IgD-negative memory B cell (primary cell): ENCODE data around the gene PIMREG. TPM values are rescaled to one million over a fixed set of nuclear protein-coding genes. Genes with fewer than 3 reads are reported as not detected.

Source experiments
- polyA plus RNA-seq: library from polyadenylated mRNA; unstranded; fragments of 300-500 nt; fragmentation: Illumina TruSeq; gene quantifications from one replicate; pipeline ENCODE4 v1.2.3, GENCODE V29; 2021

PIMREG gene
- polyA plus RNA-seq, 1 donor from 2014 or later: not detected

Other genes starting within 250 kb of the PIMREG start
- gene AIPL1, start 9.3 kb upstream of the PIMREG start, polyA plus RNA-seq: not detected
- not detected for gene PITPNM3, start 112.1 kb downstream of the PIMREG start, polyA plus RNA-seq
- 4.0 TPM for gene KIAA0753, start 196.3 kb downstream of the PIMREG start, polyA plus RNA-seq
- gene TXNDC17, start 196.6 kb downstream of the PIMREG start, polyA plus RNA-seq: 81.7 TPM
- gene MED31, start 207.2 kb downstream of the PIMREG start, polyA plus RNA-seq: 33.3 TPM
- 8.0 TPM for gene C17orf100, start 207.3 kb downstream of the PIMREG start, polyA plus RNA-seq